ENCODE results near the gene KIF4B. TPM values are rescaled to one million over a fixed set of nuclear protein-coding genes. Genes with fewer than 3 reads are reported as not detected.
"Not testable (repeated sequence)": the region's sequence is repeated elsewhere in the genome, so short reads cannot be mapped to it uniquely, and the experiment has no call there.

Gene KIF4B
- total RNA-seq, 1 experiment from 2014 or later = 0.07 TPM

GRCh38 chr5:155004138-155004744, 9.3 kb upstream of the KIF4B start:
- Histone ChIP-seq H3K27me3 (ENCODE audit: insufficient read depth, low read length) (no peaks in the 10 kb centered on the region), H2BK12ac (ENCODE audit: insufficient read length, low read depth, low read length) (no peak overlapping the region), H3K56ac (ENCODE audit: insufficient read length, low read depth, low read length) (no peak overlapping the region), H3K79me2 (ENCODE audit: insufficient read depth, low read length) (no peaks in the 10 kb centered on the region), H3K79me1 (ENCODE audit: insufficient read depth, low read depth, low read length, poor library complexity, severe bottlenecking) (no peaks in the 10 kb centered on the region), H3K27ac (ENCODE audit: insufficient read length, low read depth, low read length) (no peak overlapping the region), H3K14ac (ENCODE audit: insufficient read depth, low read length) (no peak overlapping the region), H3K23me2 (ENCODE audit: insufficient read length, low read depth, low read length, poor library complexity, severe bottlenecking) (no peaks in the 10 kb centered on the region), H3K4ac (ENCODE audit: low read depth, low read length) (no peak overlapping the region), H2AK5ac (ENCODE audit: insufficient read length, low read length) (no peak overlapping the region), H3T11ph (ENCODE audit: low read length) (no peak overlapping the region), H2AFZ (ENCODE audit: low read length) (no peak overlapping the region), H3K18ac (ENCODE audit: insufficient read length, low read depth, low read length) (no peak overlapping the region), H2BK15ac (ENCODE audit: low read depth, low read length) (no peak overlapping the region), H2BK20ac (ENCODE audit: low read depth, low read length, poor library complexity, severe bottlenecking) (no peak overlapping the region), H3K9ac (ENCODE audit: extremely low read depth, insufficient read length, low read length) (no peak overlapping the region), H4K20me1 (ENCODE audit: control insufficient read depth, insufficient read depth, insufficient read length) (no peaks in the 10 kb centered on the region), H2BK5ac (ENCODE audit: insufficient read length, low read length) (no peak overlapping the region), H3K23ac (ENCODE audit: insufficient read length, low read depth, low read length) (no peak overlapping the region), H4K8ac (replicated peaks; ENCODE audit: insufficient read length, low read depth, low read length) (no peak overlapping the region), H4K5ac (ENCODE audit: insufficient read length, low read depth, low read length) (no peak overlapping the region), H3K4me1 (ENCODE audit: insufficient read depth, low read length) (no peaks in the 10 kb centered on the region), H2BK120ac (ENCODE audit: low read depth, low read length, poor library complexity, severe bottlenecking) (no peak overlapping the region), H3K4me2 (ENCODE audit: insufficient read depth, insufficient read length, low read length) (no peak overlapping the region), H4K91ac (ENCODE audit: insufficient read length, low read depth, low read length) (no peak overlapping the region), H3K9me3 (ENCODE audit: control insufficient read depth, low read depth, low read length) (no peaks in the 10 kb centered on the region)
- Mint-ChIP-seq H3K9me3 (peaks cover 2% of the 10 kb centered on the region in 2 experiments; a peak in 3 of 5 replicates), H3K27me3 (ENCODE audit: low read depth) (peaks cover 2% of the 10 kb centered on the region; the same call in 1 of the 2 replicates), H3K27ac (no peak overlapping the region), H3K4me3 (no peak overlapping the region), H3K4me1 (peaks cover 3 to 10% of the 10 kb centered on the region in 2 experiments), H3K36me3 (ENCODE audit: insufficient read depth in 1 of 3, low read depth in 3 of 3) (no peaks in the 10 kb centered on the region)
- peak; percentile 76 for DNase-seq
- WGBS (ENCODE audit: extremely low coverage, insufficient read length, low lambda C conversion rate) = no CpG with 5 or more reads among the region's 11 CpGs
- TF ChIP-seq, protein P1, sequence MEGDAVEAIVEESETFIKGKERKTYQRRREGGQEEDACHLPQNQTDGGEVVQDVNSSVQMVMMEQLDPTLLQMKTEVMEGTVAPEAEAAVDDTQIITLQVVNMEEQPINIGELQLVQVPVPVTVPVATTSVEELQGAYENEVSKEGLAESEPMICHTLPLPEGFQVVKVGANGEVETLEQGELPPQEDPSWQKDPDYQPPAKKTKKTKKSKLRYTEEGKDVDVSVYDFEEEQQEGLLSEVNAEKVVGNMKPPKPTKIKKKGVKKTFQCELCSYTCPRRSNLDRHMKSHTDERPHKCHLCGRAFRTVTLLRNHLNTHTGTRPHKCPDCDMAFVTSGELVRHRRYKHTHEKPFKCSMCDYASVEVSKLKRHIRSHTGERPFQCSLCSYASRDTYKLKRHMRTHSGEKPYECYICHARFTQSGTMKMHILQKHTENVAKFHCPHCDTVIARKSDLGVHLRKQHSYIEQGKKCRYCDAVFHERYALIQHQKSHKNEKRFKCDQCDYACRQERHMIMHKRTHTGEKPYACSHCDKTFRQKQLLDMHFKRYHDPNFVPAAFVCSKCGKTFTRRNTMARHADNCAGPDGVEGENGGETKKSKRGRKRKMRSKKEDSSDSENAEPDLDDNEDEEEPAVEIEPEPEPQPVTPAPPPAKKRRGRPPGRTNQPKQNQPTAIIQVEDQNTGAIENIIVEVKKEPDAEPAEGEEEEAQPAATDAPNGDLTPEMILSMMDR (conservative IDR thresholded peaks at IDR 0.05) = peak; percentile 74

- not testable (repeated sequence) for H4K91ac ChIP-seq (ENCODE audit: insufficient read length, low read depth, low read length); H2BK15ac ChIP-seq (ENCODE audit: low read depth, low read length); H3K9me3 ChIP-seq (ENCODE audit: control insufficient read depth, low read depth, low read length); H4K8ac ChIP-seq (replicated peaks; ENCODE audit: insufficient read length, low read depth, low read length); H3K23ac ChIP-seq (ENCODE audit: insufficient read length, low read depth, low read length); H3K27ac Mint-ChIP-seq; H2BK5ac ChIP-seq (ENCODE audit: insufficient read length, low read length); H3K27me3 ChIP-seq (ENCODE audit: insufficient read depth, low read length); H2AK5ac ChIP-seq (ENCODE audit: insufficient read length, low read length); H2AFZ ChIP-seq (ENCODE audit: low read length); H3K4me2 ChIP-seq (ENCODE audit: insufficient read depth, insufficient read length, low read length); H3K14ac ChIP-seq (ENCODE audit: insufficient read depth, low read length); H3K79me1 ChIP-seq (ENCODE audit: insufficient read depth, low read depth, low read length, poor library complexity, severe bottlenecking); H3K9me3 Mint-ChIP-seq; H4K20me1 ChIP-seq (ENCODE audit: control insufficient read depth, insufficient read depth, insufficient read length); H3K4me3 Mint-ChIP-seq; H3T11ph ChIP-seq (ENCODE audit: low read length); H3K4ac ChIP-seq (ENCODE audit: low read depth, low read length); DNase-seq; H3K9ac ChIP-seq (ENCODE audit: extremely low read depth, insufficient read length, low read length); H3K27me3 Mint-ChIP-seq (ENCODE audit: low read depth); H3K4me1 ChIP-seq (ENCODE audit: insufficient read depth, low read length); H3K79me2 ChIP-seq (ENCODE audit: insufficient read depth, low read length); H3K56ac ChIP-seq (ENCODE audit: insufficient read length, low read depth, low read length); H3K36me3 Mint-ChIP-seq (ENCODE audit: insufficient read depth in 1 of 3, low read depth in 3 of 3); H3K18ac ChIP-seq (ENCODE audit: insufficient read length, low read depth, low read length); H3K23me2 ChIP-seq (ENCODE audit: insufficient read length, low read depth, low read length, poor library complexity, severe bottlenecking); H4K5ac ChIP-seq (ENCODE audit: insufficient read length, low read depth, low read length); H2BK12ac ChIP-seq (ENCODE audit: insufficient read length, low read depth, low read length); H2BK120ac ChIP-seq (ENCODE audit: low read depth, low read length, poor library complexity, severe bottlenecking); H2BK20ac ChIP-seq (ENCODE audit: low read depth, low read length, poor library complexity, severe bottlenecking); H3K27ac ChIP-seq (ENCODE audit: insufficient read length, low read depth, low read length)
- no CpG with 5 or more reads among the region's 1 CpG for WGBS (ENCODE audit: extremely low coverage, insufficient read length, low lambda C conversion rate)
- peaks cover 3 to 10% of the 10 kb centered on the region in 2 experiments for H3K4me1 Mint-ChIP-seq
Measured at GRCh38 chr5:155006265-155006664, 7.3 kb upstream of the KIF4B start.

All from H9 (cell line).